ENCODE measurements around the gene ATP2C2.

DNA sequence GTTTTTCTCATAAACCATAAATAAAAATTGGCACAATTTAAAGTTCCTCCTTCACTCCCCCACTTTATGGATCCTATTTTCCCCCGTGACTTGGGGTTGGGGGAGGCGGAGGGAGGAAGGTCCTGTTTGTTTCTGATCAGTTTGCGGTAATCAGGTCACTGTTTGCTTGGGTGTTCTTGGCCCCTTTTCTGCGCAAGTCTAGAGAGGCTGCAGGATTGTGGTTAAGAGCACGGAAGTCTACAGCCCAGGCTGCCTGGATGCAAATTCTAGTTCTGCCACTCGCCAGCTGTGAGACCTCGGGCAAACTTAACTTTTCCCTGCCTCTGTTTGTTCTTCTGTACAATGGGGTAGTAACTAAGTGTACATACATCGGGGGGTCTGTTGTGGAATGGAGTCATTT lies 12.1 kb downstream of the ATP2C2 start:
- TF ChIP-seq ZFX (IDR thresholded peaks at IDR 0.05) = no peak
- TF ChIP-seq, protein P1, sequence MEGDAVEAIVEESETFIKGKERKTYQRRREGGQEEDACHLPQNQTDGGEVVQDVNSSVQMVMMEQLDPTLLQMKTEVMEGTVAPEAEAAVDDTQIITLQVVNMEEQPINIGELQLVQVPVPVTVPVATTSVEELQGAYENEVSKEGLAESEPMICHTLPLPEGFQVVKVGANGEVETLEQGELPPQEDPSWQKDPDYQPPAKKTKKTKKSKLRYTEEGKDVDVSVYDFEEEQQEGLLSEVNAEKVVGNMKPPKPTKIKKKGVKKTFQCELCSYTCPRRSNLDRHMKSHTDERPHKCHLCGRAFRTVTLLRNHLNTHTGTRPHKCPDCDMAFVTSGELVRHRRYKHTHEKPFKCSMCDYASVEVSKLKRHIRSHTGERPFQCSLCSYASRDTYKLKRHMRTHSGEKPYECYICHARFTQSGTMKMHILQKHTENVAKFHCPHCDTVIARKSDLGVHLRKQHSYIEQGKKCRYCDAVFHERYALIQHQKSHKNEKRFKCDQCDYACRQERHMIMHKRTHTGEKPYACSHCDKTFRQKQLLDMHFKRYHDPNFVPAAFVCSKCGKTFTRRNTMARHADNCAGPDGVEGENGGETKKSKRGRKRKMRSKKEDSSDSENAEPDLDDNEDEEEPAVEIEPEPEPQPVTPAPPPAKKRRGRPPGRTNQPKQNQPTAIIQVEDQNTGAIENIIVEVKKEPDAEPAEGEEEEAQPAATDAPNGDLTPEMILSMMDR (conservative IDR thresholded peaks at IDR 0.05) = no peak

Measured in C4-2B (cell line).